B cell (primary cell): ENCODE results near the gene QRICH1. TPM values are rescaled to one million over a fixed set of nuclear protein-coding genes. Genes with fewer than 3 reads are reported as not detected.

Source experiments
- ATAC-seq: fragments of 200-7000 bp; cut with Tn5 transposase; one replicate; pipeline ENCODE4 v1.10.0; 2021; ENCODE audit warnings: low read depth, mild to moderate bottlenecking, moderate number of reproducible peaks, moderate library complexity
- CTCF ChIA-PET: fragments of 350-600 bp; sonication (Branson Sonifier 250); formaldehyde crosslinking; loops from one replicate; lab custom pipeline; 2021; ENCODE audit warnings: antibody characterized with exemption, inconsistent platforms; lab: Charles Lee
- POLR2A ChIA-PET: fragments of 350-600 bp; sonication (Branson Sonifier 250); formaldehyde crosslinking; loops from one replicate; lab custom pipeline; 2021; ENCODE audit warnings: antibody characterized with exemption; lab: Charles Lee
- DNase-seq: peaks from one replicate; pipeline ENCODE4 v3.0.0; 2013
- H2AFZ ChIP-seq: 2 replicates; pipeline ENCODE4 v1.6.1; 2012; ENCODE audit warnings: mild to moderate bottlenecking, low read depth, low read length; ENCODE audit not compliant: insufficient read depth, poor library complexity, severe bottlenecking
- H3K27ac ChIP-seq, 2 donors: 1 replicate in 1 of 2; 2 replicates in 1 of 2; pipeline ENCODE4 v1.5.1; 2012 to 2013; ENCODE audit warnings: low read length in 2 of 2, mild to moderate bottlenecking in 2 of 2, moderate library complexity in 1 of 2
- H3K27me3 ChIP-seq, 4 experiments: fragments of 200-600 bp in 1 of 4; sonication (generic) in 1 of 4; replicated peaks in 1 of 4; 1 replicate in 2 of 4; 2 replicates in 2 of 4; pipeline versions ENCODE4 v1.6.1 to v1.7.0; 2013 to 2016; ENCODE audit warnings: low read length in 3 of 4, mild to moderate bottlenecking in 2 of 4, mixed read lengths in 1 of 4, moderate library complexity in 1 of 4; ENCODE audit not compliant: insufficient read depth in 4 of 4, control insufficient read depth in 3 of 4; ENCODE audit errors: control extremely low read depth in 1 of 4
- H3K36me3 ChIP-seq, 2 experiments: replicated peaks in 1 of 2; 1 replicate in 1 of 2; 2 replicates in 1 of 2; pipeline versions ENCODE4 v1.6.1 to v1.7.1; 2013; ENCODE audit warnings: low read length in 1 of 2; ENCODE audit not compliant: insufficient read depth in 2 of 2, control insufficient read depth in 1 of 2; ENCODE audit errors: control extremely low read depth in 1 of 2, extremely low read depth in 1 of 2
- H3K4me1 ChIP-seq, 2 donors: fragments of 200-600 bp in 1 of 2; sonication (generic) in 1 of 2; 1 replicate in 1 of 2; 2 replicates in 1 of 2; pipeline versions ENCODE4 v1.5.1 to v1.6.1; 2013 to 2017; ENCODE audit warnings: low read length in 2 of 2; ENCODE audit not compliant: control insufficient read depth in 2 of 2, insufficient read depth in 2 of 2
- H3K4me2 ChIP-seq: replicated peaks from 2 replicates; pipeline ENCODE3; 2012; ENCODE audit warnings: mild to moderate bottlenecking, low read depth, low read length; ENCODE audit not compliant: poor library complexity, severe bottlenecking
- H3K4me3 ChIP-seq, 5 experiments: fragments of 200-600 bp in 1 of 5; sonication (generic) in 1 of 5; 1 replicate in 3 of 5; 2 replicates in 2 of 5; pipeline versions ENCODE4 v1.5.1 to v1.7.0; 2011 to 2016; ENCODE audit warnings: low read length in 4 of 5, mild to moderate bottlenecking in 4 of 5, low read depth in 2 of 5, control low read depth in 1 of 5, moderate library complexity in 1 of 5; ENCODE audit not compliant: insufficient read depth in 1 of 5; ENCODE audit errors: control extremely low read depth in 1 of 5, extremely low read depth in 1 of 5
- H3K79me2 ChIP-seq: fragments of 200-600 bp; sonication (generic); one replicate; pipeline ENCODE4 v1.6.0; 2016; ENCODE audit warnings: low read length; ENCODE audit not compliant: control insufficient read depth, insufficient read depth
- H3K9ac ChIP-seq: fragments of 200-600 bp; sonication (generic); 2 replicates; pipeline ENCODE4 v1.6.1; 2017; ENCODE audit warnings: mild to moderate bottlenecking, low read length, moderate library complexity
- H3K9me3 ChIP-seq, 3 donors: one replicate each; pipeline versions ENCODE4 v1.6.1 to v1.7.1; 2013; ENCODE audit warnings: low read length in 2 of 3; ENCODE audit not compliant: control insufficient read depth in 2 of 3, insufficient read depth in 1 of 3; ENCODE audit errors: control extremely low read depth in 1 of 3
- H4K20me1 ChIP-seq: 2 replicates; pipeline ENCODE4 v1.6.0; 2012; ENCODE audit warnings: mild to moderate bottlenecking, low read length; ENCODE audit not compliant: insufficient read depth, control insufficient read depth, poor library complexity, severe bottlenecking
- H3K27ac Mint-ChIP-seq: one replicate; pipeline ENCODE4 v1.8.0; 2021; ENCODE audit warnings: mixed read lengths
- H3K27me3 Mint-ChIP-seq: one replicate; pipeline ENCODE4 v1.8.0; 2021; ENCODE audit warnings: mixed read lengths
- H3K4me1 Mint-ChIP-seq: one replicate; pipeline ENCODE4 v1.8.0; 2021; ENCODE audit warnings: mixed read lengths
- H3K4me3 Mint-ChIP-seq: one replicate; pipeline ENCODE4 v1.8.0; 2021; ENCODE audit warnings: mixed read lengths
- H3K9me3 Mint-ChIP-seq: one replicate; pipeline ENCODE4 v1.8.0; 2022; ENCODE audit warnings: mixed read lengths; ENCODE audit not compliant: insufficient read depth
- CTCF ChIP-seq: fragments of 200-600 bp; IDR thresholded peaks from one replicate; pipeline ENCODE4 v1.8.0; 2022; ENCODE audit warnings: antibody characterized with exemption, mild to moderate bottlenecking
- EZH2 ChIP-seq: IDR thresholded peaks from 2 replicates; pipeline ENCODE4 v1.6.1; 2012; ENCODE audit warnings: borderline replicate concordance, low read depth, mild to moderate bottlenecking, moderate library complexity, low read length; ENCODE audit not compliant: insufficient read depth, poor library complexity, severe bottlenecking
- WGBS: methylation state at CpG from one replicate; pipeline ENCODE4 v1.1.5; 2013; ENCODE audit warnings: missing lambda C conversion rate; ENCODE audit not compliant: insufficient coverage; 5-methylcytosine and 5-hydroxymethylcytosine counted together
- intact Hi-C: fragments of 100-400 bp; cut with micrococcal nuclease; formaldehyde crosslinking; loops from one replicate; pipeline ENCODE4 v1.10.0; 2022
- polyA plus RNA-seq: library from polyadenylated mRNA; depleted of rRNA; stranded (reverse); fragments of >200 nt; gene quantifications from 2 replicates; pipeline ENCODE4 v1.2.3, GENCODE V29; 2012
- total RNA-seq, 2 donors: library from RNA; stranded (reverse); fragments of 120-200 nt in 1 of 2; gene quantifications; 1 replicate in 1 of 2; 2 replicates in 1 of 2; pipeline versions ENCODE4 v1.2.3 to v1.2.4, GENCODE V29; 2013 to 2022

The QRICH1 gene
- total and polyA plus RNA-seq, 2 donors (not counting 1 experiment from before 2014, with no cell fraction given), result 179 to 187 TPM

GRCh38 chr3:49122451-49122850 is 28.6 kb upstream of the QRICH1 start:
- no peak overlapping the region for H2AFZ ChIP-seq
- no peak for ATAC-seq
- intact Hi-C loops, result loop anchor here (5.0 kb wide), 1 partner anchor 550 kb away; the partner anchor contains the start of gene APEH
- H3K4me2 ChIP-seq, result no peak overlapping the region
- H3K4me3 ChIP-seq, result no peak overlapping the region
- ChIA-PET POLR2A (no interaction called here), CTCF (interaction anchor here (0.7 kb wide), 1 partner anchor 63 kb away, joined by 4 read pairs; no protein-coding TSS in a partner anchor)
- H3K9me3 ChIP-seq, result peaks cover 0 to 5% (median 0%) of the 10 kb centered on the region in 3 donors
- no peak overlapping the region for H3K9ac ChIP-seq
- peak overlapping the region; percentile 89 for H3K27ac Mint-ChIP-seq
- H3K4me1 ChIP-seq, result peaks cover 12 to 21% of the 10 kb centered on the region in 2 donors
- H4K20me1 ChIP-seq, result no peaks in the 10 kb centered on the region
- H3K27ac ChIP-seq, result no peak overlapping the region
- no peaks in the 10 kb centered on the region for H3K27me3 Mint-ChIP-seq
- no peak for DNase-seq
- H3K9me3 Mint-ChIP-seq, result no peaks in the 10 kb centered on the region
- peaks cover 15% of the 10 kb centered on the region for H3K79me2 ChIP-seq
- H3K4me3 Mint-ChIP-seq, result peak overlapping the region; percentile 88
- 94% methylated on average over 7 of the region's 7 CpGs for WGBS
- peaks cover 15% of the 10 kb centered on the region for H3K4me1 Mint-ChIP-seq
- TF ChIP-seq CTCF, result no peak
- TF ChIP-seq EZH2, result no peak
- peaks cover 0 to 16% of the 10 kb centered on the region in 2 experiments for H3K36me3 ChIP-seq
- H3K27me3 ChIP-seq, result no peaks in the 10 kb centered on the region

GRCh38 chr3:49122022-49122421 is 28.2 kb upstream of the QRICH1 start:
- Histone ChIP-seq H3K36me3 (peaks cover 0 to 21% of the 10 kb centered on the region in 2 experiments), H3K27ac (no peak overlapping the region), H3K9me3 (peaks cover 0 to 5% (median 0%) of the 10 kb centered on the region in 3 donors), H3K79me2 (peaks cover 19% of the 10 kb centered on the region), H3K4me2 (no peak overlapping the region), H3K9ac (no peak overlapping the region), H4K20me1 (peaks cover 2% of the 10 kb centered on the region), H3K4me1 (peaks cover 12 to 21% of the 10 kb centered on the region in 2 donors), H3K4me3 (no peak overlapping the region), H3K27me3 (no peaks in the 10 kb centered on the region), H2AFZ (no peak overlapping the region)
- Mint-ChIP-seq H3K27me3 (no peaks in the 10 kb centered on the region), H3K4me3 (peak overlapping the region; percentile 88), H3K4me1 (peaks cover 15% of the 10 kb centered on the region), H3K27ac (peak overlapping the region; percentile 89), H3K9me3 (no peaks in the 10 kb centered on the region)
- intact Hi-C loops, result loop anchor here (5.0 kb wide), 1 partner anchor 550 kb away; the partner anchor contains the start of gene APEH
- DNase-seq, result no peak
- 98% methylated on average over 11 of the region's 12 CpGs for WGBS
- TF ChIP-seq CTCF (no peak), EZH2 (no peak)
- ATAC-seq, result no peak
- CTCF ChIA-PET, result interaction anchor here (0.7 to 1.8 kb wide), 5 partner anchors 20 to 63 kb away, joined by 4 to 14 read pairs (median 6); partner anchors contain the start of genes CCDC71 and QRICH1
- POLR2A ChIA-PET, result interaction anchor here (0.5 to 2.6 kb wide), 3 partner anchors 28 to 330 kb away, joined by 3 to 32 read pairs (median 6); partner anchors contain the start of gene QRICH1
